Measurements from ENCODE around the gene RASGRP1. TPM values are rescaled to one million over a fixed set of nuclear protein-coding genes. Genes with fewer than 3 reads are reported as not detected.

The RASGRP1 gene
- total RNA-seq, 1 experiment from 2014 or later, result 2.8 TPM

- TF ChIP-seq MAX (CRISPR knock-in tag; IDR thresholded peaks at IDR 0.05) (peak; percentile 52; the same call in 1 of the 2 replicates), FOXP4 (CRISPR knock-in tag; IDR thresholded peaks at IDR 0.05) (peak; percentile 73), ARID4B (CRISPR knock-in tag; IDR thresholded peaks at IDR 0.05; ENCODE audit: borderline replicate concordance) (peak; percentile 51; the same call in 1 of the 2 replicates)
These were observed 110.5 kb downstream of the RASGRP1 start, which contains the start of gene FAM98B (continued) for GRCh38 chr15:38453971-38454695.

- Mint-ChIP-seq H3K9me3 (no peaks in the 10 kb centered on the region), H3K4me1 (peaks cover 7% of the 10 kb centered on the region; the same call in 1 of the 2 replicates), H3K36me3 (no peaks in the 10 kb centered on the region), H3K4me3 (no peak overlapping the region), H3K27ac (no peak overlapping the region), H3K27me3 (ENCODE audit: low read depth) (0 out of 2 replicates have a peak, but pooled peaks cover 3% of the 10 kb centered on the region)
- ChIA-PET POLR2A (interaction anchor here (2.6 kb wide), 1 partner anchor 13 kb away, joined by 15 read pairs; the partner anchor contains the start of gene FAM98B), CTCF (interaction anchor here (0.6 to 3.4 kb wide), 42 partner anchors 13 to 468 kb away, joined by 3 to 82 read pairs (median 7); partner anchors contain the start of genes FAM98B and RASGRP1)
- DNase-seq (ENCODE audit: low spot score) (no peak), ATAC-seq (no peak)
- TF ChIP-seq ATF2 (CRISPR knock-in tag; IDR thresholded peaks at IDR 0.05; ENCODE audit: borderline replicate concordance, low read depth) (no peak), ZNF281 (CRISPR knock-in tag; IDR thresholded peaks at IDR 0.05) (no peak), ELF4 (CRISPR knock-in tag; IDR thresholded peaks at IDR 0.05; ENCODE audit: low read depth) (no peak), TEAD4 (CRISPR knock-in tag; IDR thresholded peaks at IDR 0.05) (no peak), ZNF138 (CRISPR knock-in tag; conservative IDR thresholded peaks at IDR 0.05) (no peak), ARID4B (CRISPR knock-in tag; IDR thresholded peaks at IDR 0.05; ENCODE audit: borderline replicate concordance) (no peak), NFATC4 (CRISPR knock-in tag; IDR thresholded peaks at IDR 0.05) (no peak), FOXJ3 (CRISPR knock-in tag; IDR thresholded peaks at IDR 0.05; ENCODE audit: borderline replicate concordance) (no peak), ATF3 (CRISPR knock-in tag; conservative IDR thresholded peaks at IDR 0.05) (no peak), ZNF532 (CRISPR knock-in tag; IDR thresholded peaks at IDR 0.05; ENCODE audit: borderline replicate concordance) (no peak)
These were observed 123.5 kb downstream of the RASGRP1 start for GRCh38 chr15:38441130-38441519.
